ENCODE measurements around the gene GNLY.

GNLY gene

DNA sequence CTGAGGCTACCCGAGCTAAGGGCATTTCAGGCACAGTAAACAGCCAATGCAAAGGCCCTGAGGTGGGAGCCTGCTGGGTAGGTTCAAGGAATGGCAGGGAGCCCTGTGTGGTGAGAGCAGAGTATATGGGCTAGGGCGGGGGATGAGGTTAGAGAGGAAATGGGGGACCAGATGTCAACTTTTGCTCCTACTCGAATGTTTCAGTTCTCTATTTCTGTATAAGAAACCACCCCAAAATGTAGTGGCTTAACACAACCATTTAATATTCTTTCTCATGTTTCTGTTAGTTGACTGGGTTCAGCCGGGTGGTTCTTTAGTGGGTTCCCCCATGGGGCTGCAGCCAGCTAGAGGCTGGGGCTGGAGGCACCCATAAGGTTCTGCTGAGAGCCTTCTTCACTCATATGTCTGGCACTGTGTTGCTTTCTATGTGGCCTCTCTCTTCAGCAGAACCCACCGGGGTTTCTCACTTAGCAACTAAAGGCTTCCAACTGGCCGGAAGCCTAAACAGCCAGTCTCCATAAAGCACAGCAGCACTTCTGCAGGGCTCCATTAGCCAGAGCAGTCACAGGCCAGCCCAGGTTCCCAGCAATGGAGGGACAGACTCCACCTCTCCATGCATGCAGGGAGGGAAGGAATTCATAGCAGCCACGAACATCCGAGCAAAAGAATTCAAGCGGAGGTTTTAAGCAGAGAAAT, 54.0 kb downstream of the GNLY start:
- peaks cover 64% of the 10 kb centered on the region for H3K27me3 ChIP-seq (ENCODE audit: low read depth, low read length)
- no peaks in the 10 kb centered on the region for H3K9me3 ChIP-seq (ENCODE audit: insufficient read depth, low read length)
- H3K4me1 ChIP-seq (ENCODE audit: low read length): peaks cover 16% of the 10 kb centered on the region
- H3K4me3 ChIP-seq (ENCODE audit: low read length): no peak overlapping the region
- H4K20me1 ChIP-seq (ENCODE audit: insufficient read depth, low read length): no peaks in the 10 kb centered on the region; the same call in 1 of the 2 replicates
- H3K27ac ChIP-seq (ENCODE audit: low read length): no peak overlapping the region
- H3K9ac ChIP-seq (ENCODE audit: low read length): no peak overlapping the region
- TF ChIP-seq, protein P1, sequence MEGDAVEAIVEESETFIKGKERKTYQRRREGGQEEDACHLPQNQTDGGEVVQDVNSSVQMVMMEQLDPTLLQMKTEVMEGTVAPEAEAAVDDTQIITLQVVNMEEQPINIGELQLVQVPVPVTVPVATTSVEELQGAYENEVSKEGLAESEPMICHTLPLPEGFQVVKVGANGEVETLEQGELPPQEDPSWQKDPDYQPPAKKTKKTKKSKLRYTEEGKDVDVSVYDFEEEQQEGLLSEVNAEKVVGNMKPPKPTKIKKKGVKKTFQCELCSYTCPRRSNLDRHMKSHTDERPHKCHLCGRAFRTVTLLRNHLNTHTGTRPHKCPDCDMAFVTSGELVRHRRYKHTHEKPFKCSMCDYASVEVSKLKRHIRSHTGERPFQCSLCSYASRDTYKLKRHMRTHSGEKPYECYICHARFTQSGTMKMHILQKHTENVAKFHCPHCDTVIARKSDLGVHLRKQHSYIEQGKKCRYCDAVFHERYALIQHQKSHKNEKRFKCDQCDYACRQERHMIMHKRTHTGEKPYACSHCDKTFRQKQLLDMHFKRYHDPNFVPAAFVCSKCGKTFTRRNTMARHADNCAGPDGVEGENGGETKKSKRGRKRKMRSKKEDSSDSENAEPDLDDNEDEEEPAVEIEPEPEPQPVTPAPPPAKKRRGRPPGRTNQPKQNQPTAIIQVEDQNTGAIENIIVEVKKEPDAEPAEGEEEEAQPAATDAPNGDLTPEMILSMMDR (IDR thresholded peaks at IDR 0.05; ENCODE audit: low read depth, low read length): no peak
- TF ChIP-seq EZH2phosphoT487 (IDR thresholded peaks at IDR 0.05; ENCODE audit: low read depth): no peak
- H3K4me2 ChIP-seq (ENCODE audit: low read length): peak overlapping the region; percentile 19; the same call in 1 of the 2 replicates
- no peak overlapping the region for H2AFZ ChIP-seq (ENCODE audit: low read depth, low read length)
- no peaks in the 10 kb centered on the region for H3K79me2 ChIP-seq (ENCODE audit: low read length)
- H3K36me3 ChIP-seq (replicated peaks; ENCODE audit: low read depth, low read length): no peaks in the 10 kb centered on the region

Measured in OCI-LY3 (cell line).